ENCODE results near the gene PRKAR1B. TPM values are rescaled to one million over a fixed set of nuclear protein-coding genes. Genes with fewer than 3 reads are reported as not detected.

Gene PRKAR1B
- total RNA-seq, 2 donors from 2014 or later = 2.0 to 3.4 TPM

DNA sequence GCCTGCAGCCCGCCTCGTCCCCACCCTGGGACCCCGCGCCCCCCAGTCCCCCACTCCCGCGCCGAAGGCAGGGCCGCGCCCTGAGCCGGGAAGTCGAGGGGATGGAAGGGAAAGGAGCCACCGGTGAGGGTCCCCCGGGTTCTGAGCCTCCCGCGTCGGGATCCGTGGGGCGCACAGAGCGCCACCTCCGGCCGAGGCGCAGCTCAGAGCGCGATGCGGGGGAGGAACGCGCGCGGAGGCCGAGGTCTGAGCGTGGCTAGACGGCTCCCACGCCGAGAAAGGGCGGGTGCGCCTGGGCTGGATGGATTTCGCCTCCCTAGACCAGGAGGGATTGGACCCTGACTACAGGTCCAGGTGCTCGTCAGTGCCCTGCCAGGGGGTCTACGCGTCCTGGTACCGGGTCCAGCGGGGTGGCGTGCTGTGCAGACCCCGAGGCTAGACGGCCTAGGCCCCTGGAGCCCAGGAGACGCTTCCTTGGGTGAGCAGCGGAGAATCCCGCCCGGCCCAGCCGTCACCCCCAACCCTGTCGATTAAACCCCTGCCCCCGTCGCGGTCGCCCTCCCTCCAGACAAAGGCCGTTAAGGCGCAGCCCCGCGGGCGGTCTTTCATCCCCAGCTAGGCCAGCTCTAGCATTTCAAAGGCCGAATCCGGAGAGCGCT, 206.4 kb downstream of the PRKAR1B start:
- ATAC-seq (no peak), DNase-seq (peak in 1 of 4 donors; percentile 36)
- TF ChIP-seq, protein P1, sequence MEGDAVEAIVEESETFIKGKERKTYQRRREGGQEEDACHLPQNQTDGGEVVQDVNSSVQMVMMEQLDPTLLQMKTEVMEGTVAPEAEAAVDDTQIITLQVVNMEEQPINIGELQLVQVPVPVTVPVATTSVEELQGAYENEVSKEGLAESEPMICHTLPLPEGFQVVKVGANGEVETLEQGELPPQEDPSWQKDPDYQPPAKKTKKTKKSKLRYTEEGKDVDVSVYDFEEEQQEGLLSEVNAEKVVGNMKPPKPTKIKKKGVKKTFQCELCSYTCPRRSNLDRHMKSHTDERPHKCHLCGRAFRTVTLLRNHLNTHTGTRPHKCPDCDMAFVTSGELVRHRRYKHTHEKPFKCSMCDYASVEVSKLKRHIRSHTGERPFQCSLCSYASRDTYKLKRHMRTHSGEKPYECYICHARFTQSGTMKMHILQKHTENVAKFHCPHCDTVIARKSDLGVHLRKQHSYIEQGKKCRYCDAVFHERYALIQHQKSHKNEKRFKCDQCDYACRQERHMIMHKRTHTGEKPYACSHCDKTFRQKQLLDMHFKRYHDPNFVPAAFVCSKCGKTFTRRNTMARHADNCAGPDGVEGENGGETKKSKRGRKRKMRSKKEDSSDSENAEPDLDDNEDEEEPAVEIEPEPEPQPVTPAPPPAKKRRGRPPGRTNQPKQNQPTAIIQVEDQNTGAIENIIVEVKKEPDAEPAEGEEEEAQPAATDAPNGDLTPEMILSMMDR (IDR thresholded peaks at IDR 0.05) = no peak
- no peak for TF ChIP-seq POLR2A (IDR thresholded peaks at IDR 0.05)
- H3K4me1 ChIP-seq = peaks cover 40% of the 10 kb centered on the region
- peak overlapping the region; percentile 91 to 96 (median 94) for H3K27ac ChIP-seq
- H3K36me3 ChIP-seq (replicated peaks in 1 of 2; ENCODE audit: insufficient read depth in 1 of 2, low read depth in 2 of 2) = no peaks in the 10 kb centered on the region
- no peaks in the 10 kb centered on the region for H3K9me3 ChIP-seq
- peak overlapping the region; percentile 17 to 27 for H3K4me3 ChIP-seq
- intact Hi-C loops (cut with DNase I) = no loop called here
- 18 to 90% methylated on average over 4 to 59 of the region's 63 CpGs for whole genome bisulfite sequencing, 2 donors
- H3K27me3 ChIP-seq = no peaks in the 10 kb centered on the region

DNA sequence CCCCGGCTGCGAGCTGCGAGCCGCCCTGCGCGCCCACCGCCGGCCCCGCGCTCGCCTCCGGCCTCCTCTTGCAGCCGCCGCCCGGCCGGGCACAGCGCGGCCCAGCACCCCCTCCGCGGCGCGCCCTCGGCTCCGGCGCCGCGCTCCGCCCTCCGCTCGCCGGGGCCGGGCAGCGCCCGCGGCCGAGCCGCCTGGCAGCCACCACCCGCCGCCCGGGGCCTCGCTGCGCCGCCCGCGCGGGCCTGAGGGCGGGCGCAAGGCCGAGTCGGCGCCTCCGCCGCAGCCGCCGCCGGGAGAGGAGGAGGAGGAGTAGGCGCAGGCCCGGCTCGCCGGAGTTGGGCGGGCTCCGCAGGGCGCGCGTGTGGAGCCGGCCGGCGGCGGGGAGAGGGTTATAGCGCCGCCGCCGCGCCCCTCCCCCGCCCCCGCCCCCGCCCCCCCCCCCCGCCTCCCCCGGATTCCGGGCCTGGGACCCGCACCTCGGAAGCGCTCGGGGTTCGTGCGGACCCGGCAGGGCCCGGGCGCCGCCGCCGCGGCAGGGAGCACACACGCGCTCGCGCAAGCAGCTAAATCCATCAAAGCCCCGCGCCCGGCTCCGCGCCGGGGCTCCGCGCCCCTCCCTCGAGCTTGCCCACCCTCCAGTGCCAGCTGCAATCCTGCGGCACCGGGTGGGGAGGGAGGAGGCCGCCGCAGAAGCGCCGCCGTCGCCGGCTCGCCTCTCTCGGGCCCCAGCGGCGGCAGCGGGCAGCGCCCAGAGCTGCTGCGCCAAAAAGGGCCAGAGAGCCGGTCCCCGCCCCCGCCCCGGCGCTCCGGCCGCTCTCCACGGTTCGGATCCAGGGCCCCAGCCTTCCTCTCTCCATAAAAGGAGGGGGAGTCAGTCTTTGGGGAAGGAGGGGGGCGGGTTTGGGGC, 207.3 kb downstream of the PRKAR1B start, which contains the start of gene PDGFA:
Gene PDGFA, minus strand, starts transcription at position 363 of the 907 bp plus-strand sequence. CDS start 845 bp downstream, outside the sequence.
- Histone ChIP-seq H3K27me3 (no peaks in the 10 kb centered on the region), H3K36me3 (replicated peaks in 1 of 2; ENCODE audit: insufficient read depth in 1 of 2, low read depth in 2 of 2) (no peaks in the 10 kb centered on the region), H3K4me1 (peaks cover 49% of the 10 kb centered on the region), H3K27ac (peak within 1 kb of the TSS; percentile 91 to 99 (median 95)), H3K4me3 (peak within 1 kb of the TSS; percentile 80 to 92), H3K9me3 (no peaks in the 10 kb centered on the region)
- peak; percentile 48 to 62 (median 50) for TF ChIP-seq POLR2A (IDR thresholded peaks at IDR 0.05)
- TF ChIP-seq, protein P1 (IDR thresholded peaks at IDR 0.05) = peak; percentile 28 to 65 (median 38)
- WGBS, 2 donors = 0% methylated on average over 99 of the region's 132 CpGs; no CpG with 5 or more reads in 1 of the 2 donors
- intact Hi-C loops (cut with DNase I) = no loop called here
- DNase-seq (peak; percentile 70 to 76 (median 74)), ATAC-seq (peak; percentile 40)

DNA sequence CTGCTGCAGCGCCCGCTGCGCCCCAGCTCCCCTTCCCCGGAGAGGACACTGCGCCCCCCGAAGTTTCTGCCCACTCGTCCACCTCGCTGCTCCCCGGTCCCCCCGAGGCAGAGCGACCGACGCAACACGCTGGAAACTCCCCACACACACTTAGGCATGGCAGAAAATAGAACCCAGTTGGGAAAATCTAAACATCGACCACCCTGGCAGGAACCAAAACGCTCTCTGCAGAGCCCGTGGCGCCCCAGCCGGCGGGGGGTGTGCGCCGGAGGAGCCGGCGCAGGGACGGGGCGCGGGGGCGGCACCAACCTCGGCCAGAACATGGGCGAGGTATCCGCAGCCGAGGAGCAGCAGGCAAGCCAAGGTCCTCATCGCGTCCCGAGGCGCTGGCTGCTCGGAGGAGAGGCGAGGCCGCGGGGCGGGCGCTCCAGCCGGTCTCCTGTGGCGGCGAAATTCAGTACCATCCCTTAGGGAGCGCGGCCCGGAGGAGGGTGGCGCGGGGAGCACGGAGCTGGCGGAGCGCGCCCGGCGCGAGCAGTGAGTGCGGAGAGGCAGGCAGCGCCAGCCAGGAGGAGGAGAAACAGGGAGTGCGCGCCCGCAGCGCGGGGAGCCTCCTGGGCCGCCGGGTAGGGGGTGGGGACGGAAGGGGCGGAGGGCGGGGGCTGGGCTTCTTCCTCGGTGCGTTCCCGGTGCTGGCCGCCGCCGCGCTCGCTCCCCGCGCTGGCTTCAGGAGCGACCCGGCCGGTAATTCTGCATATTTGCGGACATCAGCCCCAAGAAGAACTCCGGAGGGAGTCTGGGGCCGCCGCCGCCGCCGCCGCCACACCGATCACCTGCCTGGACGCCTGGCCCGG, 208.2 kb downstream of the PRKAR1B start:
- Histone ChIP-seq H3K27ac (peak overlapping the region; percentile 91 to 99 (median 95)), H3K36me3 (replicated peaks in 1 of 2; ENCODE audit: insufficient read depth in 1 of 2, low read depth in 2 of 2) (no peaks in the 10 kb centered on the region), H3K9me3 (no peaks in the 10 kb centered on the region), H3K4me3 (peak overlapping the region; percentile 80 to 92), H3K27me3 (no peaks in the 10 kb centered on the region), H3K4me1 (peaks cover 57% of the 10 kb centered on the region)
- TF ChIP-seq, protein P1 (IDR thresholded peaks at IDR 0.05) = peak in 5 of 7 experiments; percentile 12 to 24 (median 19)
- TF ChIP-seq POLR2A (IDR thresholded peaks at IDR 0.05) = peak; percentile 94 to 96 (median 95)
- intact Hi-C loops (cut with DNase I) = no loop called here
- DNase-seq (peak; percentile 91 to 93 (median 92)), ATAC-seq (peak; percentile 70)
- 0 to 1% methylated on average over 1 to 70 of the region's 93 CpGs for WGBS, 2 donors

DNA sequence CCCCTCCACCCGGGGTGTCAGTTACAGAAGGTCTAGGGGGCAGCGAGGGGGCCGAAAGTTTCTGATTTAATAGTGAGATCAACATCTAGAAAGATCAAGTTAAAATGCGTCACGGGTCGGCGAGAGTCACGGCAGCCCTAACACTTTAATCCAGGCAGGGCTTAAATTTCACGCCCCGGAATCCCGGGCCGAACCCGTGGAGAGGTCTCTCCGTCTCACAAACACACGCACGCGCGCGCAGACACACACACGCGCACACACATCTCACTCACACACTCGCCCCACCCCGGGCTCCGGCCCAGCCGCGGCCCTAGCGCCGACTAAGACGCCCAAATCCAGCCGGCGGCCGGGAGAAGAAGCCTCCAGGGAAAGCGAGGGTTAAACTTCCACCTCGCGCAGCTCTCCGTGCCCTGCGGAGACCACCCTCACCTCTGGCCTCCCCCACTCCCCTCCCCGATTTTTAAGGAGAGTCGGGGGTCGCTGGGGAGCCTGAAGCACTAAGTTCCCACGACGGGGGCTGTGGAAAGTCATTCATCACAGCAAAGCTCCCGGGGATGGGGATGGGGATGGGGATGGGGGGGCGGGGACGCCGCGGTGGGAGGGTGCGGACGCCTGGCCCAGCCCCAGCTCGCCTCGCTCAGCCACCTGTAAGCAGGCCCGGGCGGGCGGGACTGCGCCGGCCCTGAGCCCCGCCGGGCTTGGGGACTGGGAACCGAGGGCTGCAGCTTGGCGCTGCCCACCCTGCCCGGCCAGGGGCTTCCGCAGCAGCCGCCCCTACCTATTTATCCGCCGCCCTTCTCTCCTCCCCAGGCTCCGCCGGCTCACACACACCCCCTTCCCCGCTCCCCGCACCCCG, 209.1 kb downstream of the PRKAR1B start:
- TF ChIP-seq, protein P1 (IDR thresholded peaks at IDR 0.05) = no peak
- peak; percentile 15 to 55 (median 44) for TF ChIP-seq POLR2A (IDR thresholded peaks at IDR 0.05)
- intact Hi-C loops (cut with DNase I) = no loop called here

More for the DNA sequence above, 209.1 kb downstream of the PRKAR1B start:
- DNase-seq = peak; percentile 72 to 75 (median 73)
- WGBS, 2 donors = 0 to 1% methylated on average over 8 to 66 of the region's 70 CpGs
- no peaks in the 10 kb centered on the region for H3K36me3 ChIP-seq (replicated peaks in 1 of 2; ENCODE audit: insufficient read depth in 1 of 2, low read depth in 2 of 2)
- H3K9me3 ChIP-seq = no peaks in the 10 kb centered on the region
- peaks cover 65% of the 10 kb centered on the region for H3K4me1 ChIP-seq
- H3K4me3 ChIP-seq = peak overlapping the region; percentile 80 to 92
- peak; percentile 28 for ATAC-seq
- H3K27me3 ChIP-seq = no peaks in the 10 kb centered on the region
- H3K27ac ChIP-seq = peak overlapping the region; percentile 91 to 99 (median 95)
